Measurements from ENCODE around the gene BCL7B. TPM values are rescaled to one million over a fixed set of nuclear protein-coding genes. Genes with fewer than 3 reads are reported as not detected.

BCL7B gene
- total and polyA plus RNA-seq, 2 donors (not counting 3 experiments of a cell fraction or from before 2014, with no cell fraction given), result 61.2 to 68.3 TPM

GRCh38 chr7:73509463-73509862, 48.0 kb downstream of the BCL7B start:
- dilution Hi-C loops (cut with MboI; ENCODE audit: extremely low pct_ligation_motif_present, low sequenced_read_pairs) (no loop called here), intact Hi-C loops (cut with micrococcal nuclease) (no loop called here)
- BruUV-seq (replicated peaks), result no TSS peak
- Histone ChIP-seq H2AFZ (ENCODE audit: low read depth, low read length) (no peak overlapping the region), H3K9me1 (replicated peaks; ENCODE audit: control insufficient read depth, extremely low read depth, insufficient read depth, low read length) (no peaks in the 10 kb centered on the region), H4K20me1 (replicated peaks; ENCODE audit: control insufficient read depth, extremely low read depth, insufficient read depth, low read length) (peaks cover 8% of the 10 kb centered on the region), H3K27ac (ENCODE audit: insufficient read depth, low read depth, low read length) (no peak overlapping the region), H3K27me3 (ENCODE audit: control insufficient read depth in 2 of 2, insufficient read depth in 2 of 2, low read length in 2 of 2) (no peaks in the 10 kb centered on the region), H3K4me3 (replicated peaks in 1 of 3; ENCODE audit: insufficient read depth in 1 of 3, low read depth in 1 of 3, low read length in 3 of 3) (no peak overlapping the region), H3K36me3 (ENCODE audit: control insufficient read depth in 2 of 2, extremely low read depth in 1 of 2, insufficient read depth in 2 of 2, low read length in 2 of 2) (peaks cover 13% of the 10 kb centered on the region in 2 experiments), H3K9ac (replicated peaks; ENCODE audit: extremely low read depth, insufficient read depth, low read length) (no peak overlapping the region), H3K9me3 (replicated peaks; ENCODE audit: control insufficient read depth, insufficient read depth, low read length) (no peaks in the 10 kb centered on the region), H3K79me2 (ENCODE audit: control insufficient read depth, insufficient read depth, low read length) (peaks cover 62% of the 10 kb centered on the region), H3K4me1 (ENCODE audit: control insufficient read depth, extremely low read depth, insufficient read depth, low read length) (no peaks in the 10 kb centered on the region), H3K4me2 (ENCODE audit: insufficient read depth, low read length) (no peak overlapping the region)
- CTCF ChIA-PET, result no interaction called here
- FAIRE-seq (no peak), DNase-seq (ENCODE audit: low read depth, low spot score) (no peak)
- POLR2A ChIA-PET, result no interaction called here
- no peak for TF ChIP-seq JUN (IDR thresholded peaks at IDR 0.05; ENCODE audit: borderline replicate concordance, insufficient read depth, insufficient read length, low read depth)
- no peak for TF ChIP-seq GATA2 (IDR thresholded peaks at IDR 0.05; ENCODE audit: insufficient read depth, insufficient read length, low read depth, low read length)
- no peak for TF ChIP-seq POLR2A (IDR thresholded peaks at IDR 0.05; ENCODE audit: low read depth, low read length)
- TF ChIP-seq POLR2AphosphoS5 (IDR thresholded peaks at IDR 0.05; ENCODE audit: insufficient read depth, low read depth, low read length), result no peak
- TF ChIP-seq, protein P1, sequence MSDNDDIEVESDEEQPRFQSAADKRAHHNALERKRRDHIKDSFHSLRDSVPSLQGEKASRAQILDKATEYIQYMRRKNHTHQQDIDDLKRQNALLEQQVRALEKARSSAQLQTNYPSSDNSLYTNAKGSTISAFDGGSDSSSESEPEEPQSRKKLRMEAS (IDR thresholded peaks at IDR 0.05; ENCODE audit: insufficient read depth, insufficient read length), result no peak
- no peak for TF ChIP-seq FOS (IDR thresholded peaks at IDR 0.05; ENCODE audit: borderline replicate concordance, insufficient read depth, low read length)
- TF ChIP-seq MYC (IDR thresholded peaks at IDR 0.05; ENCODE audit: low read depth, low read length), result no peak
- no peak for TF ChIP-seq CTCF (IDR thresholded peaks at IDR 0.05; ENCODE audit: extremely low read depth in 1 of 2, insufficient read depth in 1 of 2, low read depth in 1 of 2, low read length in 2 of 2)

All from endothelial cell of umbilical vein (primary cell).